Panc1 (cell line): ENCODE measurements around the gene RPH3AL. TPM values are rescaled to one million over a fixed set of nuclear protein-coding genes. Genes with fewer than 3 reads are reported as not detected.

Source experiments
- ATAC-seq: fragments of 200-7000 bp; cut with Tn5 transposase; 2 replicates; pipeline ENCODE4 v1.9.1; 2020; ENCODE audit warnings: mild to moderate bottlenecking, moderate library complexity
- BruUV-seq: library from RNA; stranded (reverse); fragments of 400-500 nt; replicated peaks from 2 replicates; lab custom pipeline; 2021; lab: Mats Ljungman, UMichigan
- CTCF ChIA-PET: fragments of 300-600 bp; sonication (Branson Sonifier 250); formaldehyde crosslinking; loops from one replicate; lab custom pipeline; 2022; ENCODE audit warnings: antibody characterized with exemption; lab: Charles Lee
- POLR2A ChIA-PET: fragments of 300-600 bp; sonication (Branson Sonifier 250); formaldehyde crosslinking; loops from one replicate; lab custom pipeline; 2022; ENCODE audit warnings: antibody characterized with exemption; lab: Charles Lee
- DNase-seq: peaks from one replicate; pipeline ENCODE4 v3.0.0-alpha.2; 2010; ENCODE audit warnings: low read depth, low spot score
- H3K27ac ChIP-seq: 2 replicates; pipeline ENCODE4 v1.5.1; 2011; ENCODE audit warnings: mild to moderate bottlenecking, low read length, inconsistent platforms
- H3K27me3 ChIP-seq: fragments of 200-500 bp; sonication (Bioruptor generic); 2 replicates; pipeline ENCODE4 v1.6.0; 2014; ENCODE audit warnings: low read length, inconsistent platforms; ENCODE audit not compliant: control insufficient read depth, insufficient read depth
- H3K36me3 ChIP-seq: fragments of 200-500 bp; sonication (Bioruptor generic); 2 replicates; pipeline ENCODE4 v1.5.1; 2014; ENCODE audit warnings: inconsistent platforms, mild to moderate bottlenecking, low read length, moderate library complexity; ENCODE audit not compliant: control insufficient read depth, insufficient read depth
- H3K4me1 ChIP-seq: 2 replicates; pipeline ENCODE4 v1.5.1; 2011; ENCODE audit warnings: inconsistent platforms, mild to moderate bottlenecking, low read length, moderate library complexity; ENCODE audit not compliant: control insufficient read depth, insufficient read depth
- H3K4me3 ChIP-seq, 2 experiments: 2 replicates each; pipeline ENCODE4 v1.5.1; 2011 to 2012; ENCODE audit warnings: low read depth in 2 of 2, low read length in 2 of 2, mild to moderate bottlenecking in 2 of 2, inconsistent platforms in 1 of 2, moderate library complexity in 1 of 2
- H3K9me3 ChIP-seq: fragments of 200-500 bp; sonication (Bioruptor generic); 2 replicates; pipeline ENCODE4 v1.5.1; 2014; ENCODE audit warnings: low read depth, mild to moderate bottlenecking, inconsistent platforms, low read length, moderate library complexity; ENCODE audit not compliant: control insufficient read depth, insufficient read depth
- POLR2AphosphoS5 ChIP-seq: IDR thresholded peaks from 2 replicates; pipeline ENCODE4 v1.6.1; 2012; ENCODE audit warnings: mild to moderate bottlenecking, low read depth, low read length, moderate library complexity
- SIN3A ChIP-seq: IDR thresholded peaks from 2 replicates; pipeline ENCODE4 v1.6.1; 2012; ENCODE audit warnings: low read depth, mild to moderate bottlenecking, low read length, moderate library complexity, borderline replicate concordance; ENCODE audit not compliant: insufficient read depth
- TCF7L2 ChIP-seq: IDR thresholded peaks from 2 replicates; pipeline ENCODE4 v1.6.1; 2011; ENCODE audit warnings: mild to moderate bottlenecking, low read depth, low read length, inconsistent platforms
- in situ Hi-C: cut with HindIII; loops from 2 replicates; pipeline ENCODE4 v1.10.0; 2016; ENCODE audit warnings: low sequenced_read_pairs, low pct_unique_long_range_greater_than_20kb
- intact Hi-C: fragments of 100-400 bp; cut with micrococcal nuclease; formaldehyde crosslinking; loops from one replicate; pipeline ENCODE4 v1.10.0; 2022; ENCODE audit not compliant: unreplicated experiment
- total RNA-seq: library from RNA; stranded (reverse); gene quantifications from one replicate; pipeline ENCODE4 v1.2.1, GENCODE V29; 2021; ENCODE audit not compliant: unreplicated experiment
- TF ChIP-seq, protein P1 (sequence below): fragments of 450-650 bp; IDR thresholded peaks from 2 replicates; pipeline ENCODE4 v1.5.1; 2017; ENCODE audit warnings: mild to moderate bottlenecking
- TF ChIP-seq, protein P2 (sequence below), 2 experiments: IDR thresholded peaks; 2 replicates each; pipeline ENCODE4 v1.6.1; 2011 to 2012; ENCODE audit warnings: low read depth in 2 of 2, control low read depth in 1 of 2, low read length in 1 of 2, mild to moderate bottlenecking in 1 of 2, moderate library complexity in 1 of 2; ENCODE audit not compliant: insufficient read depth in 1 of 2

RPH3AL gene
- total RNA-seq, 1 experiment from 2014 or later = 2.2 TPM

DNA sequence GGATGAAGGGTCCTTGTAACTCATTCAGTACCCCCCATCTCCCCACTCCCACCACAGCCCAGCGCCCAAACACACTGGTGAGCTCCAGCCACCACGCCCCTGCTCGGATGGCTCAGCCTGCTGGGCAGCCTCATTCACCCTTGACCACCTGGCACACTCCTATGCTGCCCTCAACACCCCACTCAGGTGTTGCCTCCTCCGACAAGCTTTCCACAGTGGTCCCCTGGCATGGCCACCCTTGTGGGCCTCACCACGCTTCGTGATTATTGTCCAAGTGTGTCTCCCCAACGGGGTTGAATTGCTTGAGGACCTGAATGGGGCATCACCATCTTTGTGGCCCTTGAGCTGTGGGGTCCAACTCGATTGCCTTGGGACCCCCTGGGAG is 159.2 kb downstream of the RPH3AL start:
- in situ Hi-C loops (no loop called here), intact Hi-C loops (no loop called here)
- ATAC-seq (no peak), DNase-seq (no peak)
- TF ChIP-seq SIN3A (no peak), TCF7L2 (no peak), POLR2AphosphoS5 (no peak)
- TF ChIP-seq, protein P1, sequence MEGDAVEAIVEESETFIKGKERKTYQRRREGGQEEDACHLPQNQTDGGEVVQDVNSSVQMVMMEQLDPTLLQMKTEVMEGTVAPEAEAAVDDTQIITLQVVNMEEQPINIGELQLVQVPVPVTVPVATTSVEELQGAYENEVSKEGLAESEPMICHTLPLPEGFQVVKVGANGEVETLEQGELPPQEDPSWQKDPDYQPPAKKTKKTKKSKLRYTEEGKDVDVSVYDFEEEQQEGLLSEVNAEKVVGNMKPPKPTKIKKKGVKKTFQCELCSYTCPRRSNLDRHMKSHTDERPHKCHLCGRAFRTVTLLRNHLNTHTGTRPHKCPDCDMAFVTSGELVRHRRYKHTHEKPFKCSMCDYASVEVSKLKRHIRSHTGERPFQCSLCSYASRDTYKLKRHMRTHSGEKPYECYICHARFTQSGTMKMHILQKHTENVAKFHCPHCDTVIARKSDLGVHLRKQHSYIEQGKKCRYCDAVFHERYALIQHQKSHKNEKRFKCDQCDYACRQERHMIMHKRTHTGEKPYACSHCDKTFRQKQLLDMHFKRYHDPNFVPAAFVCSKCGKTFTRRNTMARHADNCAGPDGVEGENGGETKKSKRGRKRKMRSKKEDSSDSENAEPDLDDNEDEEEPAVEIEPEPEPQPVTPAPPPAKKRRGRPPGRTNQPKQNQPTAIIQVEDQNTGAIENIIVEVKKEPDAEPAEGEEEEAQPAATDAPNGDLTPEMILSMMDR = no peak
- TF ChIP-seq, protein P2, sequence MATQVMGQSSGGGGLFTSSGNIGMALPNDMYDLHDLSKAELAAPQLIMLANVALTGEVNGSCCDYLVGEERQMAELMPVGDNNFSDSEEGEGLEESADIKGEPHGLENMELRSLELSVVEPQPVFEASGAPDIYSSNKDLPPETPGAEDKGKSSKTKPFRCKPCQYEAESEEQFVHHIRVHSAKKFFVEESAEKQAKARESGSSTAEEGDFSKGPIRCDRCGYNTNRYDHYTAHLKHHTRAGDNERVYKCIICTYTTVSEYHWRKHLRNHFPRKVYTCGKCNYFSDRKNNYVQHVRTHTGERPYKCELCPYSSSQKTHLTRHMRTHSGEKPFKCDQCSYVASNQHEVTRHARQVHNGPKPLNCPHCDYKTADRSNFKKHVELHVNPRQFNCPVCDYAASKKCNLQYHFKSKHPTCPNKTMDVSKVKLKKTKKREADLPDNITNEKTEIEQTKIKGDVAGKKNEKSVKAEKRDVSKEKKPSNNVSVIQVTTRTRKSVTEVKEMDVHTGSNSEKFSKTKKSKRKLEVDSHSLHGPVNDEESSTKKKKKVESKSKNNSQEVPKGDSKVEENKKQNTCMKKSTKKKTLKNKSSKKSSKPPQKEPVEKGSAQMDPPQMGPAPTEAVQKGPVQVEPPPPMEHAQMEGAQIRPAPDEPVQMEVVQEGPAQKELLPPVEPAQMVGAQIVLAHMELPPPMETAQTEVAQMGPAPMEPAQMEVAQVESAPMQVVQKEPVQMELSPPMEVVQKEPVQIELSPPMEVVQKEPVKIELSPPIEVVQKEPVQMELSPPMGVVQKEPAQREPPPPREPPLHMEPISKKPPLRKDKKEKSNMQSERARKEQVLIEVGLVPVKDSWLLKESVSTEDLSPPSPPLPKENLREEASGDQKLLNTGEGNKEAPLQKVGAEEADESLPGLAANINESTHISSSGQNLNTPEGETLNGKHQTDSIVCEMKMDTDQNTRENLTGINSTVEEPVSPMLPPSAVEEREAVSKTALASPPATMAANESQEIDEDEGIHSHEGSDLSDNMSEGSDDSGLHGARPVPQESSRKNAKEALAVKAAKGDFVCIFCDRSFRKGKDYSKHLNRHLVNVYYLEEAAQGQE (IDR thresholded peaks at IDR 0.05; ENCODE audit: insufficient read depth in 1 of 2, low read depth in 2 of 2, low read length in 1 of 2) = no peak
- Histone ChIP-seq H3K9me3 (no peaks in the 10 kb centered on the region), H3K36me3 (no peaks in the 10 kb centered on the region), H3K4me3 (no peak overlapping the region), H3K27me3 (no peaks in the 10 kb centered on the region), H3K27ac (no peak overlapping the region), H3K4me1 (no peaks in the 10 kb centered on the region)
- BruUV-seq = no TSS peak
- ChIA-PET POLR2A (no interaction called here), CTCF (no interaction called here)

DNA sequence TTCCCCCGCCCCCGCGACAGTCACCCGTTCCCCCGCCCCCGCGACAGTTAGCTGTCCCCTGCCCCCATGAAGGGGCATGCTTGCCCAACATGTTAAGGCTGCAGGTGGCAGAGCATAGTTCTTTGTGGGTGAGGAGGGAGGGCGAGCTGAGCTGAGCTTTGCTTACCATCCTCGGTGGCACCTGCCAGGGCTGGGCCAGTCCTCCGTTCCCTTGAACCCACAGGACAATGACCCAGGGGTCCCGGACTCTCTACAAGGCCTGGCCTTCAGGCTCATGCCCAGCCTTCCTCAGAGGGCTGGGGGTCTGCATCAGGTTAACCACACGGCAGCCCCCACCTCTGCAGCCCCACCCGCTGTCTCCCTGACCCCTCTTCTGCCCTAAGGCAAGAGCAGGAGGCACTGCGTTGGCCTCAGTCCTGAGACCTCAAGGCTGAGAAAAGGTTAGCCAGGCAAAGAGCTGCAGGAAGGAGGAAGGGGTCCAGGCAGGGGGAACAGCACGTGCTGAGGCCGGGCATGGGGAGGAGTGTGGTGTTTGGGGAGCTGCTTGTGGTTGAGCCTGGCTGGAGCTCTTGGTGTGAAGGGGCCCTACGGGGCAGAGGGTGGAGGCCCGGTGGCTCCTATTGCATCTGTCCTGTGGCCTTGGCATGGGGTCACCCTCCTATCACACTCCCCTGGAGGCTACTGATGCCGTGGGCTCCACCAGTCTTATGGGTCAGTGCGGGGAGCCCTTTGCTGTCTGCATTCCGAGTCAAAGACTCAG is 159.8 kb downstream of the RPH3AL start:
- BruUV-seq = no TSS peak
- H3K4me3 ChIP-seq = no peak overlapping the region
- in situ Hi-C loops (no loop called here), intact Hi-C loops (no loop called here)
- H3K36me3 ChIP-seq = no peaks in the 10 kb centered on the region
- ATAC-seq (no peak), DNase-seq (no peak)
- CTCF ChIA-PET = no interaction called here
- no peaks in the 10 kb centered on the region for H3K4me1 ChIP-seq
- H3K27me3 ChIP-seq = no peaks in the 10 kb centered on the region
- no peak overlapping the region for H3K27ac ChIP-seq
- H3K9me3 ChIP-seq = no peaks in the 10 kb centered on the region
- TF ChIP-seq SIN3A (no peak), POLR2AphosphoS5 (no peak), TCF7L2 (no peak)
- TF ChIP-seq, protein P1 = no peak
- TF ChIP-seq, protein P2 (IDR thresholded peaks at IDR 0.05; ENCODE audit: insufficient read depth in 1 of 2, low read depth in 2 of 2, low read length in 1 of 2) = no peak
- POLR2A ChIA-PET = no interaction called here
